NCI-H1417 (cell line): ENCODE results near the gene GAL3ST2.
A peak's percentile ranks its signal among the peaks of the same experiment; 100 is the strongest.
"Not testable (repeated sequence)": the region's sequence is repeated elsewhere in the genome, so short reads cannot be mapped to it uniquely, and the experiment has no call there.

Source experiments
- DNase-seq, 3 experiments: peaks; one replicate each; lab custom pipeline; 2025; lab: John Stamatoyannopoulos, UW

Gene GAL3ST2

GRCh38 chr2:241820625-241821384 is 44.2 kb downstream of the GAL3ST2 start:
- DNase-seq, result no peak

GRCh38 chr2:241821460-241822263 is 45.0 kb downstream of the GAL3ST2 start:
- no peak for DNase-seq

GRCh38 chr2:241822264-241822623 is 45.6 kb downstream of the GAL3ST2 start:
- no peak for DNase-seq

- DNase-seq, result peak in 2 of 3 experiments; percentile 50 to 53
Measured at GRCh38 chr2:241823531-241824437, 47.2 kb downstream of the GAL3ST2 start.

GRCh38 chr2:241827394-241827793 is 50.8 kb downstream of the GAL3ST2 start:
- DNase-seq, result no peak

GRCh38 chr2:241833101-241833663 is 56.6 kb downstream of the GAL3ST2 start:
- DNase-seq, result no peak

GRCh38 chr2:241833756-241834526 is 57.3 kb downstream of the GAL3ST2 start:
- not testable (repeated sequence) for DNase-seq

- no peak for DNase-seq
Measured at GRCh38 chr2:241834527-241835210, 58.0 kb downstream of the GAL3ST2 start.

GRCh38 chr2:241835611-241836010 is 59.0 kb downstream of the GAL3ST2 start:
- no peak for DNase-seq

- DNase-seq, result no peak
Measured at GRCh38 chr2:241836292-241836691, 59.7 kb downstream of the GAL3ST2 start.

GRCh38 chr2:241837197-241837965 is 60.8 kb downstream of the GAL3ST2 start:
- no peak for DNase-seq

- DNase-seq, result no peak
Measured at GRCh38 chr2:241841181-241842066, 64.8 kb downstream of the GAL3ST2 start.

- no peak for DNase-seq
Measured at GRCh38 chr2:241842067-241842415, 65.4 kb downstream of the GAL3ST2 start.

- DNase-seq, result no peak
Measured at GRCh38 chr2:241842620-241843211, 66.1 kb downstream of the GAL3ST2 start.

- no peak for DNase-seq
Measured at GRCh38 chr2:241843321-241844065, 66.9 kb downstream of the GAL3ST2 start.

GRCh38 chr2:241844066-241844728 is 67.6 kb downstream of the GAL3ST2 start:
- DNase-seq, result peak in 2 of 3 experiments; percentile 48 to 51
